Activated CD8-positive, alpha-beta T cell treated with anti-CD3 and anti-CD28 coated beads, Interleukin-2, amount 10 ng/mL, durations not matched to agents 7 days and 5 days (primary cell): ENCODE measurements around the gene RELN. TPM values are rescaled to one million over a fixed set of nuclear protein-coding genes. Genes with fewer than 3 reads are reported as not detected.

Experiments used
- ATAC-seq: fragments of 150-1000 bp; cut with Tn5 transposase; one replicate; pipeline ENCODE4 v1.10.0; 2021; ENCODE audit warnings: moderate library complexity
- CTCF ChIA-PET: fragments of 350-600 bp; sonication (Branson Sonifier 250); formaldehyde crosslinking; loops from one replicate; lab custom pipeline; 2021; ENCODE audit warnings: antibody characterized with exemption; lab: Charles Lee
- POLR2A ChIA-PET: fragments of 350-600 bp; sonication (Branson Sonifier 250); formaldehyde crosslinking; loops from one replicate; lab custom pipeline; 2021; ENCODE audit warnings: antibody characterized with exemption; lab: Charles Lee
- DNase-seq: peaks from one replicate; pipeline ENCODE4 v3.0.0-alpha.2; 2020
- H3K27ac Mint-ChIP-seq: one replicate; pipeline ENCODE4 v1.8.0; 2021; ENCODE audit warnings: mild to moderate bottlenecking, mixed read lengths
- H3K27me3 Mint-ChIP-seq: one replicate; pipeline ENCODE4 v1.8.0; 2021; ENCODE audit warnings: low read depth, mixed read lengths
- H3K36me3 Mint-ChIP-seq: one replicate; pipeline ENCODE4 v1.8.0; 2021; ENCODE audit warnings: low read depth, mixed read lengths
- H3K4me1 Mint-ChIP-seq: one replicate; pipeline ENCODE4 v1.8.0; 2021; ENCODE audit warnings: low read depth, mixed read lengths
- H3K4me3 Mint-ChIP-seq: one replicate; pipeline ENCODE4 v1.8.0; 2021; ENCODE audit warnings: mild to moderate bottlenecking, mixed read lengths
- H3K9me3 Mint-ChIP-seq: one replicate; pipeline ENCODE4 v1.8.0; 2022; ENCODE audit warnings: mixed read lengths; ENCODE audit not compliant: insufficient read depth
- total RNA-seq, 2 experiments: library from RNA; stranded (reverse); gene quantifications; one replicate each; pipeline ENCODE4 v1.2.3, GENCODE V29; 2021

Gene RELN
- total RNA-seq, 2 experiments from 2014 or later = not detected

DNA sequence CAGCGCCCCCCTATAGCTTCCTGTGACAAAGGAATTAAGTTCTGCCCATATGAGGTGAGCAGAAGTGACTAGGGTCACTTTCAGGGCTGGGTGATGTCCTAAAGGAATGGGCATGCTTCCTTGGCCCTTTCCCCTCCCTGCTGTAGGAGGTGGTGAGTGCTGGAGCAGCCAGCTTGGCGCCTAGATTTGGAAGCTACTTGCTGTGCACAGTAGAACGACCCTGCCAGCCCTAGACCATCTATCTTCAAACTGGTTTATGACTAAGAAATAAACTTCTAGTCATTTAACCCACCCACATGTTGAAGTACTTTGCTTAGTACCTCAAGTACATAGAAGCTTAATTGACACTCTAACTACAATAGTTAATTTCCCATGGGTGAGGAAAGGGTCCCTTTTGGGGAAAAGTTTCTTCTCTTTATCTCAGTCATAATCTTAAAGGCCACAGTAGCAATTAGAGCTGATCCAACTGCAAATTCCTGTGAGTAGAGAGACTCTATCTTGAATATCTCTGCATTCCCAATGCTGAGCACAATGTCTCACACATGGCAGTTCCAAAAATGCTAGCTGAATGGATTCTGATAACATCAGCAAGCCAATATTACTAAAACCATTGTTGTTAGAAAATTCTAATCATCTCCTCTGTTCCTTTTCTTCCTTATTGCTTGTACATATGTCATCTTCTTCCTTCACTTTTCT is 227.2 kb downstream of the RELN start:
- H3K27ac Mint-ChIP-seq = no peak overlapping the region
- H3K4me3 Mint-ChIP-seq = no peak overlapping the region
- H3K36me3 Mint-ChIP-seq = no peaks in the 10 kb centered on the region
- no peaks in the 10 kb centered on the region for H3K9me3 Mint-ChIP-seq
- ATAC-seq (no peak), DNase-seq (no peak)
- ChIA-PET POLR2A (no interaction called here), CTCF (no interaction called here)
- no peaks in the 10 kb centered on the region for H3K4me1 Mint-ChIP-seq
- no peaks in the 10 kb centered on the region for H3K27me3 Mint-ChIP-seq

DNA sequence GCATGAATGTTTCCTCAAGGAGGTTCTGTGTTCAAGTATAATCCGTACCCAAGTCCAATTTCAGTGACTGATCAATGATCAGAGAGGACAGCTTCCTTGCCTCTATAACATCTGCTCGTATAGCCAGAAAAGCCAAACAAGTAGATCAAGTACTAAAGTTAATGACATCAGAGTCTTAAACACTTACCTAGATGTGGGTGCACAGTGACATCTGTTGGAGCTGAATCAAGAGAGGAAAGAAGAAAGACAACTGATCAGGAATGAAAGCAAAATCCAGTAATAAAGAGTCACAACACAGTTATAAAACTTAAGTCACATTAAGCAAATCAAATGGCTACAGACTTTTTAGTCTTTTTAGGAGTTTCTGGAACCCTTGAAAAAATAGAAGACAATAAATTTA is 236.5 kb downstream of the RELN start:
- CTCF ChIA-PET = no interaction called here
- Mint-ChIP-seq H3K36me3 (no peaks in the 10 kb centered on the region), H3K27me3 (peaks cover 3% of the 10 kb centered on the region), H3K4me3 (no peak overlapping the region), H3K9me3 (no peaks in the 10 kb centered on the region), H3K4me1 (no peaks in the 10 kb centered on the region), H3K27ac (no peak overlapping the region)
- POLR2A ChIA-PET = no interaction called here
- DNase-seq (no peak), ATAC-seq (no peak)

DNA sequence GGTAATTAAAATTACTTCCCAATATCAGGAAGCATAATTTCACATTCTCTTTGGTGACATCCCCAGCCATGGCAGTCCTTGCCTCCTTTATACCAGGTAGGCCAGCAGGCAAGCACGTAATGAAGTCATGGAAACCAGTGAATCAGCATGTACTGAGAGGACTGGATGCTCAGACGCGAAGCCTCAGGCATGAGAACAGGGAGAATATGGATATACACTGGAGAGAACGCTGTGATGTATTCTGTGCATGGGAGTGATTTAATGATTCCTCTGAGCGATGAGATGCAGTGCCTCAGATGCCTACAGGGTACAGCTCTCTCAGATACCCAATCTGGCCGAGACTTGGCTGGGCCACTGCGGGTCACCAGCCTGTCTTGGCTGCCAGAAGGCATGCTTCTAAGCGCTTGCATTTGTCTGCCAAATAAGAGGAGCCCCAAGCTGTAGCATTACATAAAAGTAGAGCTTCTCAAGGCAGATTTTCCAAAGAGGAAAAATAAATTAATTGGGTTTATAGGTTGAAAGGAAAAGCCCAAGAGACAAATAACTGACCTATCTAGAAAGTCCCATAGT is 238.1 kb downstream of the RELN start:
- no peak for ATAC-seq
- H3K4me3 Mint-ChIP-seq = no peak overlapping the region
- H3K36me3 Mint-ChIP-seq = no peaks in the 10 kb centered on the region
- no peak for DNase-seq
- no peak overlapping the region for H3K27ac Mint-ChIP-seq
- ChIA-PET CTCF (no interaction called here), POLR2A (no interaction called here)
- H3K27me3 Mint-ChIP-seq = peaks cover 3% of the 10 kb centered on the region
- no peaks in the 10 kb centered on the region for H3K9me3 Mint-ChIP-seq
- H3K4me1 Mint-ChIP-seq = no peaks in the 10 kb centered on the region

DNA sequence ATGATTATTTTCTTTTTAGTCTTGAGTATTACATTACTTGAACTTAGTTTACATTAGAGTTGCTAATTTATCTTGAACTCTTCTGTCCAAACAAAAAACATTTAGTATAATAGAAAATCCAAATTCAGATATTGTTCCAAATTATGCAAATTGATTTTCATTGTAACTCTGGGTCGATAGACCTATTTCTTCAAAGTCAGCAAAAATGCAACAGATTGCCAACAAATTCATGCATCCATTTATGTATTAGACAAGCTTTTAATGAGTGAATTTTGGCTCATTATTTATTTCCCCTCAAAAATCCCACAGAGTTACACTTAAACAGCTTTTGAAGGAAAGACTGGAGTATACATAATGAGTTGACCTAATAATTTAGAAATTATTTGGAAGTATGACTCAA is 240.8 kb downstream of the RELN start:
- H3K27ac Mint-ChIP-seq = no peak overlapping the region
- H3K4me1 Mint-ChIP-seq = no peaks in the 10 kb centered on the region
- ATAC-seq (no peak), DNase-seq (no peak)
- CTCF ChIA-PET = no interaction called here
- POLR2A ChIA-PET = no interaction called here
- H3K36me3 Mint-ChIP-seq = no peaks in the 10 kb centered on the region
- peaks cover 3% of the 10 kb centered on the region for H3K27me3 Mint-ChIP-seq
- no peak overlapping the region for H3K4me3 Mint-ChIP-seq
- H3K9me3 Mint-ChIP-seq = no peaks in the 10 kb centered on the region

DNA sequence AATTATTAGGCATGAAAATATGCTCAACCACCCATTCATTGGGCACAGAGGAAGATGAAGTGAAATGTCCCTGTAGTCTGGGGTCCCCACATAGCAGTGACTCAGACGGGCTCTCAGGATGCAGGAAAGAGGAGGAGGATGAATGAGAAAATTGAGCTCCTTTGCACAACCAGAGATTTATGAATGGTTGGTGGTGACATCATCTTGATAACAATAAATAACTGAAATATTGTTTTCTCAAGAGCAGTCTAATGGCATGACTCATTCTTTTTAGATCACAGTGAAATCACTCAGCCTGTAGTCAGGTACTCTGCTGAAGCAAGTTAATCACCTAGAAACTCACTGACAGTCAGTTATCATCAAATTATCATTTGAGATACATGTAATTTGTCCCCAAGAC is 254.1 kb downstream of the RELN start:
- H3K27me3 Mint-ChIP-seq = no peaks in the 10 kb centered on the region
- H3K9me3 Mint-ChIP-seq = no peaks in the 10 kb centered on the region
- ATAC-seq (no peak), DNase-seq (no peak)
- CTCF ChIA-PET = no interaction called here
- no peaks in the 10 kb centered on the region for H3K36me3 Mint-ChIP-seq
- POLR2A ChIA-PET = no interaction called here
- no peak overlapping the region for H3K4me3 Mint-ChIP-seq
- no peaks in the 10 kb centered on the region for H3K4me1 Mint-ChIP-seq
- no peak overlapping the region for H3K27ac Mint-ChIP-seq

DNA sequence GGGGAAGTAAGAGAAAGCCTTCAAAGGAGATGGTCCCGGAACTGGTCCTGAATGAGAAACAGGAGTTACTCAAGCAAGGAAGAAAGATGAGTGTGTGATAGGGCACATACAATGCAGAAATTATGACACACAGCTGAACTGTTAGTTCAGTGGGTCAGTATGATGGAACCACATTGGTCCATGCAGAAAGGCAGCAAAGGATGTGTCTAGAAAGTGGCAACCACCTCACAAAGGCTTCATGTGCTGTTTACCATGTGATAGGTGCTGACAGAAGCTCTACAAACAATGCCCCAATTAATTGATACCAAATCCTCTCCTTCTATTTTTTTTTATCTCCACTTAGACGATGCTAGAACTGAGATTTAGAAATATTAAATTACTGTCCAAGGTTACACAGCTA is 258.3 kb downstream of the RELN start:
- Mint-ChIP-seq H3K4me1 (no peaks in the 10 kb centered on the region), H3K9me3 (no peaks in the 10 kb centered on the region), H3K27ac (no peak overlapping the region), H3K27me3 (no peaks in the 10 kb centered on the region), H3K36me3 (no peaks in the 10 kb centered on the region), H3K4me3 (no peak overlapping the region)
- DNase-seq (no peak), ATAC-seq (no peak)
- POLR2A ChIA-PET = no interaction called here
- CTCF ChIA-PET = no interaction called here

DNA sequence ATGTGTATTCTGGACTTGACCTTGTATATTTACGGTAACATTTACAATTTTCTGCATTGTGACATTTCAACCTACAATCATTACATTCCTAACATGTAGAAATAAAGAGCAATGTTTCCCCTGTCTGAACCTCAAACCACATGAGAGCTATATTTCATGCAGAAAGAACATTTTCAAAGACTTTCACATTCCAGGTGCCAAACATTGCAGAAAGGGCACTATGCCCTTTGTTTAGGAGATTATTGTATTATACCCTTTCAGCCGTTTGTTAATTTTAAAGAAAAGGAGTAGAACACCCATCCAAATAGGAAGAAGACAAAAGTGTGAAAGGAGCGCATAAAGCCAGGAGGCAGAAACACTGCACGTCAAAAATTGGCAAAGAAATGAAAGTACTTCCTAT is 260.4 kb downstream of the RELN start:
- POLR2A ChIA-PET = no interaction called here

DNA sequence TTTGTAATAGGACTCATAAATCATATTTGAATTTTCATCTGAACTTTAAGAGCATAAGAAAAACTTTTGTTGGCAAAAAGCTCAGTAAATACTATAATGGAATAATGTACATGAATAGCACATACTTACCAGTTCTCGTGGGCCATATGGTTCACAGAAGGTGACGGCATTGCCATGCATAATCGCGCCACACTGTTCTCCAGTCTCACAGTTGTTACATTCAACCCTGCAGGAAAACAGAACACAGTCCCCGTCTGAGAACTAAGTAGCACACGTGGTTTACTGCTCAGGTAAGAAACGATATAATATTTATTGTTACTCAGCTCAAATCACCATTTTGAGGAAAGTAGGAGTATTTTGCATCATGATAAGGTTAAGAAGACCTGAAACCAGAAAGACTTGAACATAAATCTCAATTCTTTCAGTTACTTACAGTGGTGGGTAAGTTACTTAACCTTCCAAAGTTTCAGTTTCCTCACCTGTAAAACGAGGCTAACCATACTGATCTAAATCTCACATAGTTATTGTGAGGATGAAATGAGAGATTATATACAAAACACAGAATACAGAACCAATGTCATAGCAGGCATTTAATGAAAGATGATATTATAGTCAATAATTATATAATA is 261.4 kb downstream of the RELN start:
- no peaks in the 10 kb centered on the region for H3K4me1 Mint-ChIP-seq
- CTCF ChIA-PET = no interaction called here
- no peaks in the 10 kb centered on the region for H3K9me3 Mint-ChIP-seq
- DNase-seq (no peak), ATAC-seq (no peak)
- no peaks in the 10 kb centered on the region for H3K36me3 Mint-ChIP-seq
- no peak overlapping the region for H3K4me3 Mint-ChIP-seq
- H3K27ac Mint-ChIP-seq = no peak overlapping the region
- POLR2A ChIA-PET = no interaction called here
- H3K27me3 Mint-ChIP-seq = no peaks in the 10 kb centered on the region

More for the DNA sequence above, 260.4 kb downstream of the RELN start:
- no peaks in the 10 kb centered on the region for H3K36me3 Mint-ChIP-seq
- no peaks in the 10 kb centered on the region for H3K27me3 Mint-ChIP-seq
- H3K9me3 Mint-ChIP-seq = no peaks in the 10 kb centered on the region
- H3K4me3 Mint-ChIP-seq = no peak overlapping the region
- no peak overlapping the region for H3K27ac Mint-ChIP-seq
- H3K4me1 Mint-ChIP-seq = no peaks in the 10 kb centered on the region
- no peak for ATAC-seq
- CTCF ChIA-PET = no interaction called here
- no peak for DNase-seq

DNA sequence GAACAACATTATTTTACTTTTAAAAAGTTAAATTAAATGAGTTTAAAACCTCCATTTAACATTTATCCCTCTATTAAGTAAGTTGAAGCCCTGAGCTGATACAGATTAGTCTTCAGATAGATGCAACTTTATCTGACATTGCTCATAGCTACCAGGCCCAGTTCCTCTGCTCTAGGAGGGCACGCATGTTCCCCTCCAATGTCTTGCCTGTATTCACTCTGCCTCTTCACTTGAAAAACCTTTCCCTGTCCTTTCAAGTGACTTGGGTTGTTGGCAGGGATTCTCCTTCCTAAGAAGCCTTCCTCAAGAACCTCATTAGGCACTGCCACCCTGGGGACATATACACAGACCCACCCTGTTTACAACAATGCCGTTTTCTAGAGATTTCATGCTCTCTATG is 270.4 kb downstream of the RELN start:
- Mint-ChIP-seq H3K36me3 (no peaks in the 10 kb centered on the region), H3K4me3 (no peak overlapping the region), H3K27me3 (no peaks in the 10 kb centered on the region), H3K4me1 (no peaks in the 10 kb centered on the region), H3K27ac (no peak overlapping the region), H3K9me3 (no peaks in the 10 kb centered on the region)
- POLR2A ChIA-PET = no interaction called here
- CTCF ChIA-PET = no interaction called here
- DNase-seq = no peak
- no peak for ATAC-seq

DNA sequence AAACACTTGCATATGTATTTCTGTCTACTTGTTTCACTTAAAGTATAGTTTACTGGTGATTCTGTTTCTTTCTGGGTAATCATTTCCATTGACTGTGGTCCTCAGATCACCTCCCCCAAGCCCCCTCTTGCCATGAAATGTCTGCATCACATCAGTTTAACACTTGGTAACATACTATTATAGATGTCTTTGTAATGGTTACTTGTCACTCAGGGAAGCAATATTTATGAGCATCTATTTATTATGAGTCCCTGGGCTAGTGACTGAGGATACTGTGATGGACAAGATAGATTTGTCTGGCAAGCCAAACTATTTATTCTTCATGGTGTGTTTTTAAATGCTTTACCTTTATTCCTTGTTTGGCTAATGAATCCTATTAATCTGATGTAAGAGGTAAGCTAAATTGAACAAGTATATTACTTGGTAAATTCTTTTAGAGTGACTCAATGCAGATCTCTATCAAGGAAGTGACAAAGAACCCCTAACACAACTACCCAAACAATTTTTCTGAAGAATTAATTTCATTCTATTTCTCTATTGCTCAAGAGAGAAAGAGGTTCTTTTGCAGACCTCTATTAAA is 270.9 kb downstream of the RELN start:
- ATAC-seq = no peak
- Mint-ChIP-seq H3K36me3 (no peaks in the 10 kb centered on the region), H3K4me1 (no peaks in the 10 kb centered on the region), H3K9me3 (no peaks in the 10 kb centered on the region), H3K27ac (no peak overlapping the region), H3K4me3 (no peak overlapping the region), H3K27me3 (no peaks in the 10 kb centered on the region)
- CTCF ChIA-PET = no interaction called here
- DNase-seq = no peak
- POLR2A ChIA-PET = no interaction called here

DNA sequence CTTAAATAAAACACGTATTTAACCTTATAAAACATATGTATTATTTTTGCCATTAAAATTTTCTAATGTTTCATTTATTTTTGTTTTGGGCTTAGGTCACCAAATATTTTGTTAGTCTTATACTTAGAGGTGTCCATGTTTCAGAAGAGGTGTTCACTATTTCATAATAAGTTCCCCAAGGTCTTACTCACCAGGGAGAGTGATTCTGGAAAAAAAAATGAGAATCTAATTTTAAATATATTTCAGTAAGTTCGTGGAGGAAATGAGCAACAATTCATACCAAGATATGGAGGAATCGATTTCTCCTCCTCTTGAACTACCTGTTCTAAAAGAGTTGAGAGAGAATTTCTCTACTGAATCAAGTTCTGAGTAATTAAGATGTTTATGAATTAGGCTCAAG is 271.9 kb downstream of the RELN start:
- POLR2A ChIA-PET = no interaction called here

DNA sequence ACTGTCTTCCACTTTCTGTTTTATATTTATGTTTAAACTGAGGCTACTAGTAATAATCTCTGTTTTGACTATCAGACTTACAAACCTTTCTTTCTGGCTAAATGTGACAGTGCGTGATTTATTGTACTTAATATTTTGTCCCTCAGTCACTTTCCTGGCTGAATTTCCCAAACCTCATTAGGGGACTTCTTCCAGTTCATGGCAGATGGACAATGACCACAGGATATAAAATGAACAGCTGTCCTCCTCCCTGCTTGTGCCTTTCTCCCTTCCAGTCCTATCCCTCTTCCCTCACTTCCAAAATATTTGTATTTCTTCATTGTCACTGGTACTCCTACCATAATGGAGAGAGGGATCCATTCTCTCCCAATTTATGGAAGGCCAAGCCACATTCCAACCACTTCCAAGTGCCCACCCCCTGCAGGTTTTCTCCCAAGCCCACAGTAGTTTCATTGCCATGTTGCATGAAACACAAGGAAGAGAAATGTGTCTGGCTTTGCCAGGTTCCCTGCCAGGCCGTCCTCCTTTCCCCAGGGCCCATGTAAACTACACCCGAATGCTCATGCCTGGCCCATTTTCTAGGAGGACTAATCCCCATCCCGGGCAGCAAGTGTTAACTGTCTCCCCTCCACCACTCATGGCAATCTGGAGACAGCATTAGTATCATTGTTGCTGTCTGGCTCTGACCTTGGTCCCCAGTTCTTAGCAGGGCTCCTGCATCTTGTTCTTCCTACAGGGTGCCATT is 273.9 kb downstream of the RELN start:
- POLR2A ChIA-PET = no interaction called here
- H3K4me3 Mint-ChIP-seq = no peak overlapping the region
- H3K36me3 Mint-ChIP-seq = no peaks in the 10 kb centered on the region
- CTCF ChIA-PET = no interaction called here
- ATAC-seq (no peak), DNase-seq (no peak)
- no peaks in the 10 kb centered on the region for H3K9me3 Mint-ChIP-seq
- no peaks in the 10 kb centered on the region for H3K27me3 Mint-ChIP-seq
- H3K27ac Mint-ChIP-seq = no peak overlapping the region
- H3K4me1 Mint-ChIP-seq = no peaks in the 10 kb centered on the region

More for the DNA sequence above, 271.9 kb downstream of the RELN start:
- H3K4me3 Mint-ChIP-seq = no peak overlapping the region
- DNase-seq = no peak
- H3K4me1 Mint-ChIP-seq = no peaks in the 10 kb centered on the region
- no peak for ATAC-seq
- H3K27ac Mint-ChIP-seq = no peak overlapping the region
- H3K9me3 Mint-ChIP-seq = no peaks in the 10 kb centered on the region
- H3K27me3 Mint-ChIP-seq = no peaks in the 10 kb centered on the region
- no peaks in the 10 kb centered on the region for H3K36me3 Mint-ChIP-seq
- CTCF ChIA-PET = no interaction called here
